GM12878 (cell line): Measurements from ENCODE around the gene WDR76. TPM values are rescaled to one million over a fixed set of nuclear protein-coding genes. Genes with fewer than 3 reads are reported as not detected.

Experiments used
- ATAC-seq: fragments of 200-7000 bp; cut with Tn5 transposase; 3 replicates; pipeline ENCODE4 v1.9.1; 2020; ENCODE audit warnings: mild to moderate bottlenecking, moderate library complexity
- BruUV-seq: library from RNA; stranded (reverse); fragments of 400-500 nt; replicated peaks from 2 replicates; lab custom pipeline; 2021; lab: Mats Ljungman, UMichigan
- CTCF ChIA-PET: fragments of 300-600 bp; sonication (Branson Sonifier 250); formaldehyde crosslinking; extraction: SDS; loops from one replicate; lab custom pipeline; 2021; ENCODE audit warnings: inconsistent platforms; lab: Yijun Ruan, JAX
- POLR2A ChIA-PET: fragments of 350-600 bp; formaldehyde crosslinking; extraction: SDS; loops from one replicate; lab custom pipeline; 2021; ENCODE audit warnings: inconsistent platforms; lab: Charles Lee
- RAD21 ChIA-PET: fragments of 300-600 bp; sonication (Branson Sonifier 250); formaldehyde crosslinking; loops from one replicate; lab custom pipeline; 2023; ENCODE audit warnings: antibody characterized with exemption; ENCODE audit not compliant: unreplicated experiment; lab: Charles Lee
- SMC1A ChIA-PET: fragments of 300-600 bp; sonication (Branson Sonifier 250); formaldehyde crosslinking; loops from one replicate; lab custom pipeline; 2023; ENCODE audit not compliant: unreplicated experiment, uncharacterized antibody; lab: Charles Lee
- DNase-seq: peaks from one replicate; pipeline ENCODE4 v3.0.0-alpha.2; 2011; ENCODE audit warnings: low read depth, low spot score
- FAIRE-seq: peaks from 3 replicates; lab custom pipeline; 2011; peaks lifted over from hg19 to GRCh38; lab: Jason Lieb, UNC
- H2AFZ ChIP-seq: 2 replicates; pipeline ENCODE4 v1.6.0; 2011; ENCODE audit warnings: low read depth, low read length, control low read depth; ENCODE audit not compliant: control insufficient read depth
- H3K27ac ChIP-seq: 2 replicates; pipeline ENCODE4 v1.5.1; 2011; ENCODE audit warnings: control low read depth; ENCODE audit not compliant: control insufficient read depth, insufficient read depth
- H3K27me3 ChIP-seq, 2 experiments: replicated peaks in 1 of 2; 2 replicates each; pipeline versions ENCODE4 v1.6.0 to v1.6.1; 2011; ENCODE audit warnings: low read length in 1 of 2; ENCODE audit not compliant: control insufficient read depth in 2 of 2, insufficient read depth in 2 of 2
- H3K36me3 ChIP-seq, 2 experiments: 2 replicates each; pipeline ENCODE4 v1.5.1; 2011; ENCODE audit warnings: low read length in 1 of 2; ENCODE audit not compliant: control insufficient read depth in 2 of 2, insufficient read depth in 2 of 2
- H3K4me1 ChIP-seq: 2 replicates; pipeline ENCODE4 v1.6.1; 2011; ENCODE audit warnings: mild to moderate bottlenecking, low read length, moderate library complexity, mixed read lengths; ENCODE audit not compliant: control insufficient read depth, insufficient read depth
- H3K4me2 ChIP-seq: 2 replicates; pipeline ENCODE4 v1.6.0; 2011; ENCODE audit warnings: control low read depth; ENCODE audit not compliant: control insufficient read depth, insufficient read depth
- H3K4me3 ChIP-seq: fragments of 200-600 bp; sonication (generic); 2 replicates; pipeline ENCODE4 v1.5.1; 2016
- H3K79me2 ChIP-seq: 2 replicates; pipeline ENCODE4 v1.6.0; 2011; ENCODE audit warnings: low read length; ENCODE audit not compliant: control insufficient read depth, insufficient read depth
- H3K9ac ChIP-seq: 2 replicates; pipeline ENCODE4 v1.8.0; 2011; ENCODE audit warnings: low read length, control low read depth, mixed read lengths; ENCODE audit not compliant: control insufficient read depth, insufficient read depth
- H3K9me3 ChIP-seq: replicated peaks from 3 replicates; pipeline ENCODE4 v1.5.1; 2011; ENCODE audit warnings: mild to moderate bottlenecking, low read length; ENCODE audit not compliant: control insufficient read depth, insufficient read depth
- H4K20me1 ChIP-seq: 2 replicates; pipeline ENCODE4 v1.6.0; 2011; ENCODE audit not compliant: control insufficient read depth, insufficient read depth
- CHD1 ChIP-seq: IDR thresholded peaks from 2 replicates; pipeline ENCODE4 v1.6.1; 2012; ENCODE audit warnings: low read depth, low read length, improper control_type of control experiment
- ETV6 ChIP-seq, 2 experiments: fragments of 450-650 bp in 1 of 2; IDR thresholded peaks in 1 of 2; conservative IDR thresholded peaks in 1 of 2; 2 replicates each; pipeline ENCODE4 v1.6.1; 2014; ENCODE audit warnings: antibody characterized with exemption in 1 of 2, borderline replicate concordance in 1 of 2, low read depth in 1 of 2, mild to moderate bottlenecking in 1 of 2, moderate library complexity in 1 of 2
- HCFC1 ChIP-seq: fragments of 150-350 bp; IDR thresholded peaks from 2 replicates; pipeline ENCODE4 v1.6.1; 2014; ENCODE audit warnings: low read length
- HDAC2 ChIP-seq: fragments of 200-600 bp; sonication (generic); IDR thresholded peaks from 2 replicates; pipeline ENCODE4 v1.6.1; 2017
- HDGF ChIP-seq: fragments of 450-650 bp; IDR thresholded peaks from 2 replicates; pipeline ENCODE4 v1.6.1; 2016; ENCODE audit warnings: antibody characterized with exemption
- KAT2A ChIP-seq: conservative IDR thresholded peaks from 2 replicates; pipeline ENCODE4 v1.6.1; 2011; ENCODE audit warnings: low read depth, low read length; ENCODE audit not compliant: control insufficient read depth
- MEF2A ChIP-seq: IDR thresholded peaks from 2 replicates; pipeline ENCODE4 v1.6.1; 2011; ENCODE audit warnings: low read depth, mild to moderate bottlenecking, low read length, moderate library complexity; ENCODE audit not compliant: insufficient read depth
- PAX8 ChIP-seq: fragments of 450-650 bp; IDR thresholded peaks from 2 replicates; pipeline ENCODE4 v1.6.1; 2017; ENCODE audit warnings: mild to moderate bottlenecking, moderate library complexity
- PML ChIP-seq: IDR thresholded peaks from 2 replicates; pipeline ENCODE4 v1.6.1; 2012; ENCODE audit warnings: low read length, inconsistent platforms
- RAD21 ChIP-seq: IDR thresholded peaks from 2 replicates; pipeline ENCODE4 v1.6.1; 2011; ENCODE audit warnings: mild to moderate bottlenecking, low read depth, low read length, moderate library complexity; ENCODE audit not compliant: insufficient read depth
- RB1 ChIP-seq: fragments of 450-650 bp; formaldehyde crosslinking; IDR thresholded peaks from 2 replicates; pipeline ENCODE4 v1.6.1; 2017; ENCODE audit warnings: mild to moderate bottlenecking, borderline replicate concordance
- RELA ChIP-seq: fragments of 450-650 bp; IDR thresholded peaks from 2 replicates; pipeline ENCODE4 v1.8.0; 2014; ENCODE audit warnings: borderline replicate concordance; ENCODE audit not compliant: partially characterized antibody
- SMARCA5 ChIP-seq: fragments of 450-650 bp; IDR thresholded peaks from 2 replicates; pipeline ENCODE4 v1.6.1; 2017; ENCODE audit warnings: mild to moderate bottlenecking
- STAT1 ChIP-seq: fragments of 450-650 bp; conservative IDR thresholded peaks from 2 replicates; pipeline ENCODE4 v1.6.1; 2014; ENCODE audit warnings: antibody characterized with exemption, mild to moderate bottlenecking
- WRNIP1 ChIP-seq: IDR thresholded peaks from 2 replicates; pipeline ENCODE4 v1.6.1; 2011; ENCODE audit warnings: low read depth, low read length, improper control_type of control experiment, borderline replicate concordance
- WGBS: methylation state at CpG from one replicate; pipeline ENCODE4 v1.1.6; 2016; ENCODE audit warnings: low lambda C conversion rate; ENCODE audit not compliant: insufficient replicate concordance, insufficient coverage; ENCODE audit errors: missing lambda C conversion rate; 5-methylcytosine and 5-hydroxymethylcytosine counted together
- in situ Hi-C: fragments of 300-500 bp; cut with MboI; formaldehyde crosslinking; loops from 9 replicates; pipeline ENCODE4 v1.14.3; 2018; ENCODE audit warnings: mixed read lengths
- intact Hi-C: fragments of 100-400 bp; cut with micrococcal nuclease; formaldehyde crosslinking; loops from one replicate; pipeline ENCODE4 v1.14.2; 2022; ENCODE audit not compliant: unreplicated experiment
- polyA plus RNA-seq, 11 experiments: library from polyadenylated mRNA; depleted of rRNA in 4 of 11; unstranded in 6 of 11; stranded (reverse) in 5 of 11; fragments of >200 nt; fragmentation: Nextera tagmentation in 4 of 11; fragmentation: Illumina TruSeq in 1 of 11; extraction: Ambion mirVana in 4 of 11; extraction: Trizol in 1 of 11; gene quantifications; 1 replicate in 1 of 11; 2 replicates in 10 of 11; pipeline versions ENCODE4 v1.2.1 to v1.2.3, GENCODE V29; 2011 to 2016; ENCODE audit warnings: inconsistent platforms in 2 of 11, missing spikeins in 2 of 11, low read depth in 1 of 11
- total RNA-seq, 4 experiments: library from RNA; depleted of rRNA in 3 of 4; stranded (reverse); fragments of >200 nt in 3 of 4; fragmentation: Illumina TruSeq in 1 of 4; extraction: Trizol in 1 of 4; gene quantifications; 2 replicates each; pipeline versions ENCODE4 v1.2.1 to v1.2.3, GENCODE V29; 2013 to 2021
- TF ChIP-seq, protein P1 (sequence below): fragments of 450-650 bp; conservative IDR thresholded peaks from 2 replicates; pipeline ENCODE4 v1.6.1; 2017; ENCODE audit warnings: mild to moderate bottlenecking, moderate library complexity
- TF ChIP-seq, protein P2 (sequence below): fragments of 450-650 bp; IDR thresholded peaks from 2 replicates; pipeline ENCODE4 v1.6.1; 2017; ENCODE audit warnings: low read depth, mild to moderate bottlenecking, moderate library complexity
- TF ChIP-seq, protein P3 (sequence below): fragments of 450-650 bp; IDR thresholded peaks from 2 replicates; pipeline ENCODE4 v1.6.1; 2017; ENCODE audit warnings: mild to moderate bottlenecking, low read depth, inconsistent platforms; ENCODE audit not compliant: poor library complexity, severe bottlenecking

Gene WDR76
- total and polyA plus RNA-seq, 10 of the 15 experiments (the other 5 are each of a cell fraction or from before 2014, with no cell fraction given): 8.0 to 59.7 (median 34.5) TPM

DNA sequence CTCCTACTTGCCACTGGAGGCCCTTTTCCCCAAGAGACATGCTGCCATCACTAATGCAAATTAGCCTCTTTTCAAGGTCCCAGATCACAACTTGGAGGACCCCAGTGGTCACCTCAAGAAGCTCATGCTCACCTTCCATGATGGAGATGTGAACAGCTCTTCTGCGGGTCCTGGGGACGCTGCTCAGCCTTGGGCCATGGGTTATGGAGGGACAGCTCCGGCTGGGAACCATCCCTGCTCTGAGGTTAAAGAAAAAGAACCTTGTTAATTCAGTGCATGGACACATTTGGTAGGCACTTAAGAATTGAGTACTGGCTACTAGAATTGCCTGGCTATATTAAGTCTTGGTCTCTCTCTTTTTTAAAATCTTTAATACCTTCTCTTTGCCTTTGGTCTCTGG lies 56.8 kb downstream of the WDR76 start:
- ChIA-PET RAD21 (no interaction called here), CTCF (interaction anchor here (0.6 to 2.2 kb wide), 4 partner anchors 12 to 932 kb away, joined by 3 to 6 read pairs (median 3); no protein-coding TSS in a partner anchor), SMC1A (interaction anchor here (1.4 kb wide), 1 partner anchor 183 kb away, joined by 4 read pairs; no protein-coding TSS in a partner anchor), POLR2A (no interaction called here)
- H3K4me3 ChIP-seq: no peak overlapping the region
- H3K4me1 ChIP-seq: no peaks in the 10 kb centered on the region
- 97% methylated on average over 3 of the region's 3 CpGs for WGBS
- TF ChIP-seq PAX8 (no peak), MEF2A (no peak), PML (no peak; the same call in 1 of the 2 replicates), KAT2A (no peak), ETV6 (conservative IDR thresholded peaks at IDR 0.05 in 1 of 2, IDR thresholded peaks at IDR 0.05 in 1 of 2; ENCODE audit: borderline replicate concordance in 1 of 2, low read depth in 1 of 2) (no peak), CHD1 (no peak), HDGF (no peak), WRNIP1 (no peak), RELA (no peak), HDAC2 (no peak), RAD21 (no peak), SMARCA5 (no peak), STAT1 (no peak), RB1 (no peak), HCFC1 (no peak)
- TF ChIP-seq, protein P1, sequence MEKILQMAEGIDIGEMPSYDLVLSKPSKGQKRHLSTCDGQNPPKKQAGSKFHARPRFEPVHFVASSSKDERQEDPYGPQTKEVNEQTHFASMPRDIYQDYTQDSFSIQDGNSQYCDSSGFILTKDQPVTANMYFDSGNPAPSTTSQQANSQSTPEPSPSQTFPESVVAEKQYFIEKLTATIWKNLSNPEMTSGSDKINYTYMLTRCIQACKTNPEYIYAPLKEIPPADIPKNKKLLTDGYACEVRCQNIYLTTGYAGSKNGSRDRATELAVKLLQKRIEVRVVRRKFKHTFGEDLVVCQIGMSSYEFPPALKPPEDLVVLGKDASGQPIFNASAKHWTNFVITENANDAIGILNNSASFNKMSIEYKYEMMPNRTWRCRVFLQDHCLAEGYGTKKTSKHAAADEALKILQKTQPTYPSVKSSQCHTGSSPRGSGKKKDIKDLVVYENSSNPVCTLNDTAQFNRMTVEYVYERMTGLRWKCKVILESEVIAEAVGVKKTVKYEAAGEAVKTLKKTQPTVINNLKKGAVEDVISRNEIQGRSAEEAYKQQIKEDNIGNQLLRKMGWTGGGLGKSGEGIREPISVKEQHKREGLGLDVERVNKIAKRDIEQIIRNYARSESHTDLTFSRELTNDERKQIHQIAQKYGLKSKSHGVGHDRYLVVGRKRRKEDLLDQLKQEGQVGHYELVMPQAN: no peak
- TF ChIP-seq, protein P2, sequence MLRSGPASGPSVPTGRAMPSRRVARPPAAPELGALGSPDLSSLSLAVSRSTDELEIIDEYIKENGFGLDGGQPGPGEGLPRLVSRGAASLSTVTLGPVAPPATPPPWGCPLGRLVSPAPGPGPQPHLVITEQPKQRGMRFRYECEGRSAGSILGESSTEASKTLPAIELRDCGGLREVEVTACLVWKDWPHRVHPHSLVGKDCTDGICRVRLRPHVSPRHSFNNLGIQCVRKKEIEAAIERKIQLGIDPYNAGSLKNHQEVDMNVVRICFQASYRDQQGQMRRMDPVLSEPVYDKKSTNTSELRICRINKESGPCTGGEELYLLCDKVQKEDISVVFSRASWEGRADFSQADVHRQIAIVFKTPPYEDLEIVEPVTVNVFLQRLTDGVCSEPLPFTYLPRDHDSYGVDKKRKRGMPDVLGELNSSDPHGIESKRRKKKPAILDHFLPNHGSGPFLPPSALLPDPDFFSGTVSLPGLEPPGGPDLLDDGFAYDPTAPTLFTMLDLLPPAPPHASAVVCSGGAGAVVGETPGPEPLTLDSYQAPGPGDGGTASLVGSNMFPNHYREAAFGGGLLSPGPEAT: no peak
- TF ChIP-seq, protein P3, sequence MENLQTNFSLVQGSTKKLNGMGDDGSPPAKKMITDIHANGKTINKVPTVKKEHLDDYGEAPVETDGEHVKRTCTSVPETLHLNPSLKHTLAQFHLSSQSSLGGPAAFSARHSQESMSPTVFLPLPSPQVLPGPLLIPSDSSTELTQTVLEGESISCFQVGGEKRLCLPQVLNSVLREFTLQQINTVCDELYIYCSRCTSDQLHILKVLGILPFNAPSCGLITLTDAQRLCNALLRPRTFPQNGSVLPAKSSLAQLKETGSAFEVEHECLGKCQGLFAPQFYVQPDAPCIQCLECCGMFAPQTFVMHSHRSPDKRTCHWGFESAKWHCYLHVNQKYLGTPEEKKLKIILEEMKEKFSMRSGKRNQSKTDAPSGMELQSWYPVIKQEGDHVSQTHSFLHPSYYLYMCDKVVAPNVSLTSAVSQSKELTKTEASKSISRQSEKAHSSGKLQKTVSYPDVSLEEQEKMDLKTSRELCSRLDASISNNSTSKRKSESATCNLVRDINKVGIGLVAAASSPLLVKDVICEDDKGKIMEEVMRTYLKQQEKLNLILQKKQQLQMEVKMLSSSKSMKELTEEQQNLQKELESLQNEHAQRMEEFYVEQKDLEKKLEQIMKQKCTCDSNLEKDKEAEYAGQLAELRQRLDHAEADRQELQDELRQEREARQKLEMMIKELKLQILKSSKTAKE: no peak
- in situ Hi-C loops: no loop called here
- DNase-seq (no peak), ATAC-seq (no peak), FAIRE-seq (no peak)
- intact Hi-C loops: no loop called here
- no peaks in the 10 kb centered on the region for H3K9me3 ChIP-seq
- H3K27me3 ChIP-seq: no peaks in the 10 kb centered on the region
- peaks cover 3 to 9% of the 10 kb centered on the region in 2 experiments; a peak in 2 of 4 replicates for H3K36me3 ChIP-seq
- H3K9ac ChIP-seq: no peak overlapping the region
- H2AFZ ChIP-seq: no peak overlapping the region
- no peaks in the 10 kb centered on the region for H3K79me2 ChIP-seq
- H3K27ac ChIP-seq: no peak overlapping the region
- BruUV-seq: no TSS peak
- H3K4me2 ChIP-seq: no peak overlapping the region
- H4K20me1 ChIP-seq: no peaks in the 10 kb centered on the region; the same call in 1 of the 2 replicates
